Left lobe of liver (tissue), 2 donors: ENCODE results near the gene ODAD4. TPM values are rescaled to one million over a fixed set of nuclear protein-coding genes. Genes with fewer than 3 reads are reported as not detected.
A peak's percentile ranks its signal among the peaks of the same experiment; 100 is the strongest.
"Not testable (repeated sequence)": the region's sequence is repeated elsewhere in the genome, so short reads cannot be mapped to it uniquely, and the experiment has no call there.

Source experiments
- ATAC-seq: fragments of 200-7000 bp; cut with Tn5 transposase; one replicate; pipeline ENCODE4 v1.9.1; 2020; ENCODE audit warnings: mild to moderate bottlenecking, moderate library complexity
- DNase-seq: peaks from one replicate; pipeline ENCODE4 v3.0.0-alpha.2; 2020; ENCODE audit warnings: low spot score
- total RNA-seq: library from RNA; stranded (reverse); gene quantifications from one replicate; pipeline ENCODE4 v1.2.1, GENCODE V29; 2021
- donor health status: DM: no; HTN: no; CAD: no; lungs with moderate emphysema.
- donor health status: DM: no; HTN: yes; CAD: no.

The ODAD4 gene
- total RNA-seq, 1 donor from 2014 or later = 0.30 TPM

DNA sequence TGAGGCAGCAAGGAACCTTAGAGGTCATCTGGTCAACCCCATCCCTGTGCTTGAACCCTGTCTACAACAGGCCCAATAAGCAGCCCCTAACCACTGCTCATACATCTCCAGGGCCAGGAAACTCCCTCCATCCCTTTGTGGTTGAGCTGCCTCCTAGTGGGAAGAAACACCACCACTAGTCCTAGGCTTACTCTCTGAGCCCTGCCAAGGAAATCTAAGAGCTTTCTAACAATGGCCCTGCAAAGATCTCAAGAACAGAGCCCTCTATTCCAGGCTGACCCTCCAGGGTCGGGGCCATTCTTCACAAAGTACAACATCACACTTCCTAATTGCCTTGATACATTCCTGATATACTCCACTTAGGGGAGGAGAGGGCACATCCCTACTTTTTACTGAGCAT lies 17.5 kb upstream of the ODAD4 start:
- ATAC-seq (no peak), DNase-seq (no peak)

GRCh38 chr17:41913798-41914197 lies 16.6 kb upstream of the ODAD4 start:
- ATAC-seq (no peak), DNase-seq (no peak)

DNA sequence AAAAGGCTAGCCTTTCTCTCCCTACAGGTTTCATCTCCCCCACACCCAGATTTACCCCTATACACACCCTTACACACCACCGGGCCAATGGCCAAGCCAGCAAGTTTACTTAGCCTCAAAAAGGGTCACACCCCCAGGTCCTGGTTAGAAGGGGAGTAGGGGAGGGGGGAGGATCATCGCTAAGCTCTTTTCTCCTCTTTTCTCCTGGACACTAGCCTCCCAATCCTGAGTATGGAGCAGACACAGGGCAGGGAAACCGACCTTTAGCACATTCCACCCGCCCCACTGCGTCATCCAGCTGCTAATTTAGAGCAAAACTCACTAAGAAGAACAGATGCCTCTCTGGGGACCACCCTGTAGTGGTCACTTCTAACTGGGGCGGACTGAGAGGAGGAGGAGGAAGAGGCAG lies 16.1 kb upstream of the ODAD4 start:
- DNase-seq = peak; percentile 50
- ATAC-seq = peak; percentile 20

DNA sequence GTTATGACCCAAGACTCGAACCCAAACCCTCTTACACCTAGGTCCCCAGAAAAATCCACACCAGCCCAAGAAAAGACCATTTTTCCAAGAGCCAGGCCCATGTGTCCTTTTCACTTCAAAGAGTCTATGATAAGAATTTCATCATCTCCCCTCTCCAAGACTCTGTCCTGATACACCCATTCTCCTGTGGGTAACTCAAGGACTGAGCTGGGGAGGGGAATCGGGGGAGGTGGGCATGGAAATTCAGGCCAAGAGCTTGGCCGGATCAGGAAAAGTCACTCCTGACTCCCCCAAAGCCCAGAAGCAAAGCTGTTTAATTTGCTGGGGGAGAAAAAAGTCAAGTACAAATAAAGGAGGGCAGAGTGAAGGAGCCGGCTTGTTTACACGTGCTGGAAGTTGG lies 15.4 kb upstream of the ODAD4 start:
- ATAC-seq = no peak
- no peak for DNase-seq

DNA sequence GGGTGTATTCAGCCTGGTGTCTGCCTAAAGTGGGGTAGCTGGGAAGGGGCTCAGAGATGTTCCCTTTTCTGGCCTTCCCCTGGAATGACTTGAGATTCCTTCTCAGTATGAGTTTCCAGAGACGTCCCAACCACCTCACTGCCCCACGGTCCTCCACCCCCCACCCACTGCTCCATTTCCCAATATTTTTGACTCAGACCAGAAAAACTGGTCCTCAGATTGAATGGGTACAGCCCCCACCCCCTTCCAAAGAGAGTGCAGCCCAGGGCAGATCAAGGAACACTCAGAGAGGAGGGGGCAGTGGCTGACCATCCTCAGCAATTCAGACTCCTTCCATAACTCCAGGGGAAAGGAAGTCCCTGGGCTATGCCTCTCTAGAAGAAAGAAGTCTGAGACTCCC lies 14.9 kb upstream of the ODAD4 start:
- DNase-seq = no peak

GRCh38 chr17:41917192-41917591 lies 13.2 kb upstream of the ODAD4 start:
- ATAC-seq (peak; percentile 2), DNase-seq (no peak)

More for the DNA sequence above, 14.9 kb upstream of the ODAD4 start:
- ATAC-seq = no peak

- peak; percentile 71 for DNase-seq
- ATAC-seq = peak; percentile 5
Measured at GRCh38 chr17:41917679-41918313, 12.6 kb upstream of the ODAD4 start.

- ATAC-seq = peak; percentile 90
- peak; percentile 98 for DNase-seq
Measured at GRCh38 chr17:41918314-41919164, 11.9 kb upstream of the ODAD4 start, which contains the start of gene ACLY. TSS of gene ACLY (minus strand) at chr17:41918951. CDS start at chr17:41913873, 5,078 bp downstream.

DNA sequence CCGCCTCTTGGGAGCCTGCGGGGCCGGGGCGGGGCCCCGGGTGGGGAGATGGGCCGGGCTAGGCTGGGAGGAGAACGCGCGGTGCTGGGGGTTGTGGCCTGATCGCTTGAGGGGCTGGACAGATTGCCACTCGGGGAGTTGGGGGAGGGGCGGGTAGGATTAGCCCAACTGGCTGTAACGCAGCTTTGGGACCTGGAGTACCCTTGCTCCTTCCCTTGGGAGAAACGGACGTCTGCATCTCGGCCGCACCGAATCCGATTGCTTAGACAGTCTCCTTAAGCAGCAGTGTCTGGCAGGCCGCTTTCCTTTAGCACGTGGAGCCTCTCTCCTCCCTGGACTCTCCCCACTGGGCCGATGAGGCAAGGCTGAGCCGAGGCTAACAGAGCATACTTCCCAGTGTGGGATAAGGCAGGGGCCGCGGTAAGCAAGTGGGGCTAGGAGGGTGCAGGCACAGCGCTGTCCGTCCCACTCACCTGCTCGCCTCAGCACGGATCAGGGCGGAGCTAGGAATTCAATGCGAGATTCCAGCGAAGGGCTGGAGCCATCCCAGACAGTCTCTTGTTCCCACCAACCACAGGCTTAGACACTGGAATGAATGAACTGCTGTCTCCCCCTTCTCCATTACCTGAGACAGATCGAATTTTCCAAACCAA lies 11.1 kb upstream of the ODAD4 start:
- ATAC-seq (peak; percentile 32), DNase-seq (peak; percentile 59)

DNA sequence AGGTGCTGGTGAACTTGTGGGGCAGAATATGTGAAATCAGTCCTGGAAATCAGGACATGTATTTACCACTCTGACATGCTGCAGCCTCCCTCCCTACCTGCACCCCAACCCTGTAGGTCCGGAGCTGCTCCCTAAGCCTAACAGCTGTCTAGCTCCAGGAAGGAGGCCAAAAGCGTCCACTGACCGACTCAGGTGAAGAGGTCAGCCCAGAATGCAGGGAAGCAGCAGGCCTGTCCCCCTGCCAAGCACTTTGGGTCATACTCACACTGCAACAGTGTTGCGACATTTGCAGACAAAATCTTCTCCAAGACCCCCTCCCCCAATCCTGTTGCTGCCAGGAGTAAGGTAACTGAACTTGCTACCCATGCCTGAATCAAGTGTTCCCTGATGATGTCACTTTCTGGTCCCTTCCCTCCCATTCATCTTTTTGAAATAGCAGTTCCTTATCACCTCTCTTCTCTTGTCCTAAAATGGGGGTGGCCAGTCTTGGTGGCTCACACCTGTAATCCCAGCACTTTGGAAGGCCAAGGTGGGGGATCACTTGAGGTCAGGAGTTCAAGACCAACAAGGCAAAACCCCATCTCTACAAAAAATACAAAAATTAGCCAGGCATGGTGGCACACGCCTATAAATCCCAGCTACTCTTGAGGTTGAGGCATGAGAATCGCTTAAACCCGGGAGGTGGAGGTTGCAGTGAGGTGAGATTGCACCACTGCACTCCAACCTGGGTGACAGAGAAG lies 10.4 kb upstream of the ODAD4 start:
- DNase-seq (peak; percentile 96), ATAC-seq (peak; percentile 65)

- DNase-seq = no peak
- ATAC-seq = no peak
Measured at GRCh38 chr17:41920580-41920955, 9.8 kb upstream of the ODAD4 start.

GRCh38 chr17:41925991-41926590 lies 4.3 kb upstream of the ODAD4 start:
- ATAC-seq (no peak), DNase-seq (no peak)

DNA sequence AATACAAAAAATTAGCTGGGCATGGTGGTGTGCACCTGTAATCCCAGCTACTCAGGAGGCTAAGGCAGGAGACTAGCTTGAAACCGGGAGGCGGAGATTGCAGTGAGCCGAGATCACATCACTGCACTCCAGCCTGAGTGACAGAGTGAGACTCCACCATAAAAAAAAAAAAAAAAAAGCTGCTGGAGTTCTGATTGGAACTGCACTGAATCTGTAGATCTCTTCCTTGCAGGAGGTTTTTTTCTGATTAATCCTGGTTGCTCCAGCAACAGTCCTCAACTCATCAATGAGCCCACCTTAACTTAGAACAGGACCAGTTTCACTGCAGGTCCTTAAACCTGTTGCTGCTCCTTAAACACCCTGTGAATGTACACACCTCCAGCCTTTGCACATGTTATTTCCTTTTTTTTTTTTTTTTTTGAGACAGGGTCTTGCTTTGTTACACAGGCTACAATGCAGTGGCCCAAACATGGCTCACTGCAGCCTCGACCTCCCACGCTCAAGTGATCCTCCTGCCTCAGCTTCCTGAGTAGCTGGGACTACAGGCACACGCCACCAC lies 1.6 kb upstream of the ODAD4 start:
- DNase-seq (no peak), ATAC-seq (no peak)

DNA sequence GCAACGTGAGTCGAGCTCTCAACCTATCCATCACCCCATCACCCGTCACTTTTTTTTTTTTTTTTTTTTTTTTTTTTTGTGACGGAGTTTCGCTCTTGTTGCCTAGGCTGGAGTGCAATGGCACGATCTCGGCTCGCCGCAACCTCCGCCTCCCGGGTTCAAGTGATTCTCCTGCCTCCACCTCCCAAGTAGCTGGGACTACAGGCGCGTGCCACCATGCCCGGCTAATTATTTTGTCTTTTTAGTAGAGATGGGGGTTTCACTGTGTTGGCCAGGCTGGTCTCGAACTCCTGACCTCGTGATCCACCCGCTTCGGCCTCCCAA lies 378 bp downstream of the ODAD4 start:
- DNase-seq, ATAC-seq: not testable (repeated sequence)

- DNase-seq, ATAC-seq: not testable (repeated sequence)
Measured at GRCh38 chr17:41931715-41932114, 1.3 kb downstream of the ODAD4 start.

GRCh38 chr17:41932816-41933389 lies 2.5 kb downstream of the ODAD4 start:
- no peak for ATAC-seq
- no peak for DNase-seq

- ATAC-seq = no peak
Measured at GRCh38 chr17:41935641-41936040, 5.2 kb downstream of the ODAD4 start.

GRCh38 chr17:41937970-41938954 lies 7.8 kb downstream of the ODAD4 start:
- DNase-seq (peak; percentile 91), ATAC-seq (peak; percentile 93)

More at GRCh38 chr17:41935641-41936040, 5.2 kb downstream of the ODAD4 start:
- DNase-seq = no peak
